Measurements from ENCODE around the gene THSD4.

Gene THSD4

DNA sequence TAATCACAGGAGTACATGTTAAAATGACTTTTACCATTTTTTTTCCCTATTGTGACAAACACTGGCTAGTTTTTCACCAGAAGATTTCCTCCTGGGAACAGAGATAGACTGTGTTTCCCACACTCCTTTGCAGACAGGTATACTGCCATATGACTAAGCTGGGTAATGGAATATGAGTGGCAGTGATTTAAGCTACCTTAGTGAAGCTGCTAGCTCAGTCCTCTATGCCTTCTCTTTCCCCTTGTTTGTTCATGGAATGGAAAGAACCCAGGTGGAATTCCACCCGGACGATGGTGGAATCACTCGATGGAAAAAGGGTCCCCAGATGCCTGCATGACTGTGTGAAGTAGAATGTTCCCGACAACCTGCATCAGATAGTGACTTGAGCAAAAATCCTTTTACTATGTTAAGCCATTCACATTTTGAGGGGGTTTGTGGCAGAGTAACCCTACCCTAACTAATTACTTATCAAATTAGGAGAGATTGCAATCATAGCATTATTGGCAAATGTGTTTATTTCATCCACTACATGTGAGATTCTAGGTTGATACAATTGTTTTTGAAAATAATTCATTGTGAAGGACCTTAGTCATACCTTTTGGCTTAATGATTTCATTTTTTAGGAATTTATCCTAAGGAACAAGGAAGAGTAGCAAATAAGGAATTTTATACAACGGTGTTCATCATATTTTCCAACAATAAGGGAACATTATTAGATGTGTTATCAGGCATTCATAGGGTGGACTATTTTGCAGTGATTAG is 16.5 kb downstream of the THSD4 start:
- TF ChIP-seq JUND (IDR thresholded peaks at IDR 0.05; ENCODE audit: low read depth), result no peak
- in situ Hi-C loops (cut with HindIII; ENCODE audit: low pct_unique_long_range_greater_than_20kb, low sequenced_read_pairs), result no loop called here
- DNase-seq (ENCODE audit: low read depth in 1 of 2, low spot score in 1 of 2), result no peak

DNA sequence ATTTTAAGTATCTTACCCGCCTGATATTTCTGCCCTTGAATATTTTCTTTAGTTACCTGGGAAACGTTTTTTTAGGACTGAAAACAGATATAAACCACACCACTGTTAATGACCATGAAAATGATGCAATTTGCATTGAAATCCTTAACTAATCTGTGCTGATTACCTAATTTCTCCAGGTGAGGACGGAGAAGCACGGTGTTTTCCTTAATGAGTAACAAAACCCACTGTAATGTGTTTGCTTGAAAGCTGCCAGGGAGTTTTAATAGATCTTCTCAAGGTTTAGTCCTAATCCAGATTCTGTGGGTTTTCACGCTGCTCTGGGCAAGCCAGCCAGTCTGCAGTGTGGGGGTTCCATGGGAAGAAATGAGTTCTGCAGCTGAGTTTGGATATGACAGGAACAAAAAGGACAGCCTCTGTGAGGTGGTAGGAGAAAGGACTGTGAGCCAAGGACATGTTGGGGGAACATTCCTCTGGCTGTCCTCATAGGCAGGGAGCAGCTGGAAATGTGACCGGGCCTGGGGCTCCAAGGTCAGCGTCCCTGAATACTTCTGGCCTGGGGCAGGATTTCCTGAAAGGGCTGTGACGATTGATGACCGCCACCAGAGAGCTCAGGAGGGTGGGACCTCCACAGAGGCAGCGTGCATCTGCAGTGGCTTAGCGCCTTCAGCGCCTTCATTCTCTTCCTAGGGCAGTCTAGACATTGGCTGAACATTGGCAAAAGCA is 18.6 kb downstream of the THSD4 start:
- no peak for TF ChIP-seq JUND (IDR thresholded peaks at IDR 0.05; ENCODE audit: low read depth)
- no peak for DNase-seq (ENCODE audit: low read depth in 1 of 2, low spot score in 1 of 2)
- in situ Hi-C loops (cut with HindIII; ENCODE audit: low pct_unique_long_range_greater_than_20kb, low sequenced_read_pairs), result no loop called here

- in situ Hi-C loops (cut with HindIII; ENCODE audit: low pct_unique_long_range_greater_than_20kb, low sequenced_read_pairs), result no loop called here
- DNase-seq (ENCODE audit: low read depth in 1 of 2, low spot score in 1 of 2), result peak in 1 of 2 experiments; percentile 56
- no peak; the same call in 1 of the 2 replicates for TF ChIP-seq JUND (IDR thresholded peaks at IDR 0.05; ENCODE audit: low read depth)
These were observed 21.0 kb downstream of the THSD4 start for GRCh38 chr15:71136159-71136783.

DNA sequence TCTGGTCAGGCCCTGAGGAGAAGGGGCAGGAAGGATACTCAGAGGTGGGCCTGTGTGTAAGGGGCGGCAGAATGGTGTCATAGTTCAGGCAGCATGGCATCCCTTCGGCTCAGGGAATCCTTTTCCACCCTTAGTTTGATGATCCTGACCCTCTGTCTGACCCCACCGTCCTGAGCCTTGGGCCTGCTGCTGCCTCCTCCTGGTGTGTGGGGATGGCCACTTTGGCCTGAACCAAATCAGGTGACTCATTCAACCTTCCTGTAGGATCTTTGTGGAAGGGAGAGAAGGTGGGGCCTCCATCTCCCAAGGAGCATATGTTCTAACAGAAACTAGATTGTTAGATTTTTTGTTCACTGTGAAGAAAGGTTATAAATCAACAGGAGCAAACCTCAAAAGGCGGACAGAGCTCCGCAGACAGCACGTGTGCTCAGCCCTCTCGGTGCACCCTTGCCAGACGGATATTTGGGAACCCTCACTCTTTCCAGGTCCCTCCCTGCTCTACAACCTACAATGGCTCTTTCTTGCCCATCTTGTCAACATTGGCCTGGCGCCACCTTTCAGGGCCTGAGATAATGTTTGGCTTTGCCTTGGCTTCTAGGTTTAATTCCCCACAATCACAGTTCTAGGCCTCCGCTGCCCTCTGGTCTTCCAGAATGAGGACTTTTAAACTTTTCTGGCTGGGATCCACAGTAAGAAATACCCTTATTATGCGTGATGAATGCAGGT is 21.7 kb downstream of the THSD4 start:
- no peak for TF ChIP-seq JUND (IDR thresholded peaks at IDR 0.05; ENCODE audit: low read depth)
- in situ Hi-C loops (cut with HindIII; ENCODE audit: low pct_unique_long_range_greater_than_20kb, low sequenced_read_pairs), result no loop called here
- DNase-seq (ENCODE audit: low read depth in 1 of 2, low spot score in 1 of 2), result no peak

GRCh38 chr15:71138473-71138872 is 23.2 kb downstream of the THSD4 start:
- in situ Hi-C loops (cut with HindIII; ENCODE audit: low pct_unique_long_range_greater_than_20kb, low sequenced_read_pairs), result no loop called here
- no peak for DNase-seq (ENCODE audit: low read depth in 1 of 2, low spot score in 1 of 2)
- no peak for TF ChIP-seq JUND (IDR thresholded peaks at IDR 0.05; ENCODE audit: low read depth)

- DNase-seq (ENCODE audit: low read depth in 1 of 2, low spot score in 1 of 2), result no peak
These were observed 24.0 kb downstream of the THSD4 start for GRCh38 chr15:71139241-71139640.

DNA sequence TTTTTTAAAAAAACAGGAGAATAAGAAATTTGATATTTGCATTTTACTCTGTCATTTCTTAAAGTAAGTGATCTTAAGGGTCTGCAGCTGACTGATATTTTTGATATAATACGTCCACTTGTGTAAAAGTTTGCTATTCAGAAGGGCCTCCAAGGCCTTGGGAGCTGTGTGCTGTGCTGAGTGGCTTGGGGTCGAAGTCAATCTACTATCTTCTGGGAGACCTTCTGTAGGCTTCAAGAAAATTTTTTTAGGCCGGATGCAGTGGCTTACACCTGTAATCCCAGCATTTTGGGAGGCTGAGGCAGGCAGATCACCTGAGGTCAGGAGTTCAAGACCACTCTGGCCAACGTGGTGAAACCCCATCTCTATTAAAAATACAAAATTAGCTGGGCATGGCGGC is 26.3 kb downstream of the THSD4 start:
- in situ Hi-C loops (cut with HindIII; ENCODE audit: low pct_unique_long_range_greater_than_20kb, low sequenced_read_pairs), result no loop called here
- DNase-seq (ENCODE audit: low read depth in 1 of 2, low spot score in 1 of 2), result no peak
- no peak for TF ChIP-seq JUND (IDR thresholded peaks at IDR 0.05; ENCODE audit: low read depth)

More at GRCh38 chr15:71139241-71139640, 24.0 kb downstream of the THSD4 start:
- TF ChIP-seq JUND (IDR thresholded peaks at IDR 0.05; ENCODE audit: low read depth), result no peak
- in situ Hi-C loops (cut with HindIII; ENCODE audit: low pct_unique_long_range_greater_than_20kb, low sequenced_read_pairs), result no loop called here

GRCh38 chr15:71142780-71143179 is 27.5 kb downstream of the THSD4 start:
- no peak for DNase-seq (ENCODE audit: low read depth in 1 of 2, low spot score in 1 of 2)
- in situ Hi-C loops (cut with HindIII; ENCODE audit: low pct_unique_long_range_greater_than_20kb, low sequenced_read_pairs), result no loop called here
- no peak for TF ChIP-seq JUND (IDR thresholded peaks at IDR 0.05; ENCODE audit: low read depth)

GRCh38 chr15:71143373-71144310 is 28.4 kb downstream of the THSD4 start:
- TF ChIP-seq JUND (IDR thresholded peaks at IDR 0.05; ENCODE audit: low read depth), result no peak
- in situ Hi-C loops (cut with HindIII; ENCODE audit: low pct_unique_long_range_greater_than_20kb, low sequenced_read_pairs), result no loop called here
- peak in 1 of 2 experiments; percentile 50 for DNase-seq (ENCODE audit: low read depth in 1 of 2, low spot score in 1 of 2)

DNA sequence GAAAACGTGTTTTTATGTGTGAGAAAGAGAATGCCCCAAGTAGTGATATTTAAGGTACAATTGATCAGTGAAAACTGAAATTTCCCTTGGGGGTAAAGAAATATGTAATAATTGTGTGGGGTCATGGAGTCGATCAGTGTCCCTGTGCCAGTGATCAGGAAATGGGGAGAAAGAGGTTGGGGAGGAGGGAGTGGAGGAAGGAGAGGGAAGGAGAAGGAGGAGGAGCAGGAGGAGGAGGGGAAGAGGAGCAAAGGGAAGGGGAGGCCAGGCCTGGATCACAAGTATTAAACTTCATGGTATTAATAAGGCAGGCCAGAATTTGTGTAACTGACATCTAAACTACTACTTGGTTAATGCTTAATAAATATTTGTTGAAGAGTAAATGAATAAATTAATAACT is 30.4 kb downstream of the THSD4 start:
- no peak for DNase-seq (ENCODE audit: low read depth in 1 of 2, low spot score in 1 of 2)
- in situ Hi-C loops (cut with HindIII; ENCODE audit: low pct_unique_long_range_greater_than_20kb, low sequenced_read_pairs), result no loop called here
- TF ChIP-seq JUND (IDR thresholded peaks at IDR 0.05; ENCODE audit: low read depth), result no peak

GRCh38 chr15:71146580-71146982 is 31.3 kb downstream of the THSD4 start:
- DNase-seq (ENCODE audit: low read depth in 1 of 2, low spot score in 1 of 2), result no peak
- TF ChIP-seq JUND (IDR thresholded peaks at IDR 0.05; ENCODE audit: low read depth), result no peak
- in situ Hi-C loops (cut with HindIII; ENCODE audit: low pct_unique_long_range_greater_than_20kb, low sequenced_read_pairs), result no loop called here
